Stromal cell of bone marrow (primary cell): Measurements from ENCODE around the gene STAB2.
"Not testable (repeated sequence)": the region's sequence is repeated elsewhere in the genome, so short reads cannot be mapped to it uniquely, and the experiment has no call there.

Source experiments
- DNase-seq: peaks from one replicate; pipeline ENCODE4 v3.0.0-alpha.2; 2012; ENCODE audit warnings: low read depth

The STAB2 gene

DNA sequence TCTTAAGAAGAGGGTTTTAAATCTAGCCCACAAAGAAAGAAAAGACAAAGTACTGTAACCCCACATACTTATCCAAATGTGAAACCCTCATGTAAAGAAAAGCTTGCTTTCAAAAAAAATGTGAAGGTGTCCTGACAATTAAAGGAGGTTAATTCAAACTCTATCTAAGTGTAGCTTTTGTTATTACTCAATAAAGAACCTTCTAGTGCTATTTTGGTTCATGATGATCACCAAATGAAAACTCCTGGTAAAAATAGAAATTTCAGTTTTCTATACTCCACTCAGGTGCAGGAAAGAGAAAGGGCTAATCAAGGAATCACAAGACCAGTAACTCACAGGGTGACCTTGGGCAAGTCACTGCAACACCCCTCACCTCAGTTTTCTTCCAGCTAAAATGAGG, 1.6 kb downstream of the STAB2 start:
- DNase-seq, result no peak

DNA sequence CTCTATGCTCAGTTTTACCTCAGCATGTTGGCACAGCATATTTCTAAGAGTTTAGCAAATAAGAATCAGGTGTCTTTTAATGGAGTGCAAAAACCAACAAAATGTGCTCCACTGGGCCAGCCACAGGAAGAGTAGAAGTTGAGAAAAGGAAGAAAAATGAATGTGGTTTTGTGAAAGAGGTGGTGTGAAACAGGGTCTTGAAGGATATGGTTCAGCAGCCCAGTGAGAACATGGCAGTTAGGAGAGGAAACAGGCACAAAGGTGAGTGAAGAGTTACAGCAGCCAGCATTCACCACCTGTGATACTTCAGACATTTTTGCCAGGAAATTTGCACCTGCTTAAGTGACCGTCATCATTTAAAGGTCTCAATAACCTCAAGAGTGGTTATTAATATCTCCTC, 2.4 kb downstream of the STAB2 start:
- no peak for DNase-seq

DNA sequence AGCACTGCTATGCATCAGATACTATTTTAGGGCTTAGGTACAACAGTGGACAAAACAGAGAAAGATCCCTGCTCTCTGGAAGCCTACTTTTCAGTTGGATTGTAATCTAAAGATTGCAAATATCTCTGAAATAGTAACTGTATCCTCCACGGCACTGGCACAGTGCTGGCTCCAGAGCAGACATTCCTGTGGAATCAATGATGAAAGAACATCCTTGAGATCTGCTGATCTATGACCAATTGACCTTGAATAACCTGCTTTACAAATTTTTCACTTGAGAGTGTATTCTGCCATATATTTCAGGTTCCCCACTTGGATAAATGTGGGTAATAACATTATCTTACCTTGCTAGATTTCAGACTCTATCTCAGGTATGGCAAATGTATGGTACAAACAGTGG, 3.2 kb downstream of the STAB2 start:
- DNase-seq, result no peak

DNA sequence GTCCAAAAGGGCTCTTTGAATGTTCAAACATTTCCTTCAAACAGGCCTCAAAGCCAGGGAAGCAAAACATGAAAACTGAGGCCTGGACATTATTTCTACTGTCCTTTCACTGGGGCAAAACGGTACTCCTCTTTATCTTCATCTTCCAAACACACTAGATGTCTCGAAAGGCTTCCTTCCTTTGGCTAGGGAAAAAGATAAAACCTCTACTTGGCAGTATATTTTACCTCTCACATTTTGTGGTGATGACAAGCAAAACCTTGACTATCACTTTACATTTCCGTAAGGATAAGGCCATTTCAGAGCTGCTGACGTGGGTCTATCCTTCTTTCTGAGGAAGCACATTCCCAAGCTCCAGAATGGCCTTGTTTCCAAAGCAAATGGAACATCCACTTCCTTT, 9.9 kb downstream of the STAB2 start:
- no peak for DNase-seq

DNA sequence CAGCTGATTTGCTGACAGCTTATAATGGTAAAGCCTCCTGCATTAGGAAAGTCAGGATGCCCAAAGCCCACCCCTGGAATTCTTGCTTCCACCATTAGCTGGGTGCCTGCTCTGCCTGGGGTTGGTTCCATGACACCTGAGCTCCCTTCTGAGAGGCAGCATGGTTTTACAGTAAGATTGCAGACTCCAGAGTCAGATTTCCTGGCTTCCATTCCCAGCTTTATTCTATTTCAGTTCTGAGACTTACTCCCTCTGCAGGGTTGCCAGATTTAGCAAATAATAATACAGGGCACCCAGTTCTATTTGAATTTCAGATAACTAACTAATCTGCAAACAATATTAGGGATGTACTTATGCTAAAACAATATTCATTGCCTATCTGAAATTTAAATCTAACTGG, 12.2 kb downstream of the STAB2 start:
- no peak for DNase-seq

DNA sequence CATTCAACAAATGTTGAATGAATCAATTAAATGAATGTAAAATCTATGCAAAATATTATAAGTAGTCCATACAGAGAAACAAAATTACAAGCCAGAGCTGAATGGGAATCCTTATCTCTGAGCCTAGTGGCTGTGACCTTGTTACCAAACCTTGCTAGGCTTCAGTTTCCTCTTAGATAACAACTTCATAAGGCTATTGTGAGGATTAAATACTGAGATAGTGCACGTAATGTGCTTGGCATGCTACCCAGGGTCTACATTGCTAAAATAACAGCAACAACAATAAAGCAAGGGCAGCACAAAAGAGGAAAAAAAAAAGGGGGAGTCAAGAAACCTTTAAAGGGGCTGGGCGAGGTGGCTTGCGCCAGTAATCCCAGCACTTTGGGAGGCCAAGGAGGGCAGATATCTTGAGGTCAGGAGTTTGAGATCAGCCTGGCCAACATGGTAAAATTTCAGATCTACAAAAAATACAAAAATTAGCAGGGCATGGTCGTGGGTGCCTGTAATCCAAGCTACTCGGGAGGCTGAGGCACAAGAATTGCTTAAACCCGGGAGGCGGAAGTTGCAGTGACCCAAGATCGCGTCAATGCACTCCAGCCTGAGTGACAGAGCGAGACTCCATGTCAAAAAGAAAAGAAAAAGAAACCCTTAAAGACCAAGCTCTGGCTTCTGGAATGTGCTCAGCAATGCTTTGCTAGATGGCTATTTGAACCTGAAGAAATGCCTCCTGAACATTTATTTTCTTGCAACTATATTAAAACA, 14.1 kb downstream of the STAB2 start:
- no peak for DNase-seq

DNA sequence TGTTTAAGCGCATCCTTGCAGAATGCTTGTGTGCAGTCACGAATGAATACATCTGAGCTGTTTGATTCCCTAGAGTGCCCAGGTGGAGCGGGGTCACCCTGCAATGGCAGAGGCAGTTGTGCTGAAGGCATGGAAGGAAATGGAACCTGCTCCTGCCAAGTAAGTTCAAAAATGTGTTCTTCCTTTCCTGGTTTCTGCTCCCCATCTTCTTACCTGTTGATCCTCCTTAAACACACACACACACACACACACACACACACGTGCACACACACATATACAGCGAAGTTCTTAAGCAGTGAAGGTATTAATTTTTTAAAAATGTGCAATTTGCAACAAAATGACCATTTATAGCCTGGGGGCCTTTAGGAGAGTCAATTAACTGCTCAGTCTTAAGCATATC, 33.3 kb downstream of the STAB2 start:
- no peak for DNase-seq

DNA sequence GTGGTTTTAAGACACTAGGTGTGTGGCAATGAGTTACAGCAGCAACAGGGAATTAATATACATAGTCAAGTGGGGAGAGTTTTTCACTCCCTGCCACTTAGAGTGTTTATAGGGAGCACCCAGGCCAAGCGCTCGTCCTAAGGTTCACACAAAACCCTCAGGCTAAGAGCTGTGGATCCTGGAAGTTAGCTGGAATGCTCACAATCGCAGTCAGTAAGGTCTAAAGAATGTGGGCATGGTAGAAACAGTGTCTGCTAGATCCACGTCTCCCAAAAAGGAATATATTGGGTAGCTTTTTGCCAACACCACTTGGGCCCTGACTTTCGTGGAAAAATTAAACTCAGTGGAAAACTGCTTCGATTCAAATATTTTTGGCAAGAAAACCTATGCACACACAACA, 36.6 kb downstream of the STAB2 start:
- DNase-seq, result no peak

DNA sequence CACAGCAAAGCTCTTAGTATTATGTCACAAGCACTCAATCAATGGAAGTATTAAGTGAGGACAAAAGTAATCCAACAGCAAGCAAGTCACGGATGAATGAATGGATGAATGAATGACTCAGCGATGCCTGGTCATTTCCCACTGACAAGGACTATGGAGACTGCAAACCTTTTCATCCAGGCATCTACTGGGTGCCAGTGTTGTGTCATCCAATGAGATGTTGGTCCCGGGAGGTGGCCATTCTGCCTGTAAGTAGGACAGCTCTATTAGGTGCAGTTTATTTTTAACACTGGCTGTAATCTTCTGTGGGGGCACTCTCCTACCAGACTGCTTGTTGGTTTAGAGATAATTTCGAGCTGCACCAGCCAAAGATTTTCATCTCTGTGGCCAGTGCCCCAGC, 39.4 kb downstream of the STAB2 start:
- DNase-seq, result peak; percentile 29

DNA sequence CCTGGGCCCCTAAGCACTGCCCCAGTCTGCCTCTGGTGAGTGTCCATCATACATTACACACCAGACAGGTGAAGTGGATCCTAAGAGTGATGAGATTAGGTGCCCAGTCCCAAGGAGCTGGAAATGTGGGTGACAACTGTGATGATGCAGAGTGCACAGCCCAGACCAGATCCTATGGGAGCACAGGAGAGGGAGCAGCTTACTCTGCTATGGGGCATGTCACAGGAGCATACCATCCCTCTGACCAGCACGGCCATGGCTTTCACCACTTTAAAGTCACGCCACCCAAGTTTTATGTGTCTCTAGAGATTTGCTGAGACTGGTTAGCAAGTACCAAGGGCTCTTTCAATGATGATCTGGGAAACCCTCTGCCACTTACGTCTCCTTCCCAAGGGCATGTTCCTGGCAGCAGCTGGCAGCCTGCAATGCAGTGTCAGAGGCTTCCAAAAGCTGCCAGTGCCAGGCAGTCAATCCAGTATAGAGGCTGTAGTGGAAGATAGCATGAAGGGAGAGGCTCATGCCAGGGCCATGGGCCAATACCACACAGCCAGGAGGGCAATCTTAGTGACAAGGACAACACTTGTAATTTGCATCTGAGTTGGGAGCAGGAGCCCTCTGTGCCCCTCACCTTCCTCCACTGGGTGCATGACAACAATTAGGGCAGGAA, 40.2 kb downstream of the STAB2 start:
- DNase-seq, result no peak

DNA sequence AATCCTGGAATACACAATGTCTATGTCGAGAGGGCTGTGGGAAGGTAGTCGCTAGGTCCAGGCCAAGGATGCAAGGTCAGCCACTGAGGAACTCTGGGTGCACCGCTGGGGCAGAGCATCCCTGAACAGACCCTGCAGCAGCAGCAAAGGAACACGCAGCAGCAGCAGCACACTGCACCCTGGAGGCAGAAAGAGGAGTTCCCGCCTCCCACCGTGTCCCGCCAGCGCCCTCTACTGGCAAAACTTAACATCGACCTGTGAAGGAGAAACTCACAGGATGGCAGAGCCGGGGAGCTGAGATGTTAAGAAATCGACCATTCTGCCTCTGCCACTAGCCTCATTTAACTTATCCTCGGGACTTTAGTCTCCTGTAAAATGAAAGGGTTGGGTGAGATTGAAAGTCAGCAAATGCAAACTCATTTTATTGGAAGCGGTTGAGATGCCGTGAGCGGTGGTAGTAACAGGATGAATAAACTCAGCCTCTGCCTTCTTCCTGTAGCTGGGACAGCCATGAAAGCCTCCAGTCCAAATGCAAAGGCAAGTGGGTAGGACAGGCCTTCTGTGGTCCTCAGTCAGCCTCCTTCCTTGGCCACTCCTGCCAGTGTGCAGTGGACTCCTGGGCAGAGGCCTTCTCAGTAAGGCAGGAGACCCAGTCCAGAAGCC, 45.6 kb downstream of the STAB2 start:
- no peak for DNase-seq

DNA sequence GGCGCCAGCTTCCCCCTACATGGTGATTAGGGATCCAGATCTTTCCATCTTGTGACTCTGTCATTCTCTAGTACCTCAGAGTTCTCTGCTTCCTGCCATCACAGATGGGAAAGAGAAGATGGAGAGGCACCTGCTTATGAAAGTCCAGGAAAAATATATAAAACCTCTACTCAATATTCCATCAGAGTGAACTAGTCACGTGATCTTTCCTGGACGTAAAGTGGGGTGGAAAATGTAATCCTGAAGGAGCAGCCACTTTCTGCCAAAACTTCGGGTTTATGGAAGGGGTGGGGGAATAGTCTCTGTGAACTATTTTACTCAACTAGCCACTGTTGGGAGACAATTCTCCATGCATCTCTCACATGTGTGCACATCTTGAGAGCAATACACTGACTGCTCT, 47.7 kb downstream of the STAB2 start:
- no peak for DNase-seq

DNA sequence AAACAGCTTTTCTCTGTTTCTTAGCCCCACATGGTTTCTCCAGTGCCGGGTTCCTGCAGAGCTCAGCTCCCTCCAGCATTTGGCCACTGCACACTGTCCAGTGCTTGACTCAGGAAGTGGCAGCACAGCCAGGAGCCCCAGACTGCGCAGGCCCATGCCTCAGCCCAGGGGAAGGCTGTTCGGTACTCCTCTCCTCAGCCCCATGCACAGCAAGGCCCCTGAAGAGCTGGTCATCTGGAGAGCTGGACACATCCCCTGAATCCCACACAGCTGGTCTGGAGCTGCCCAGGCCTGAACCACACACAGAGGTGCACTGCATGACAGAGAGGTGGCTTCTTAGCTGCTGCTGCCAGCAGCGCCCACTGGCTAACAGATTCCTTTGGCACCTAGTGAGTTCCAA, 48.3 kb downstream of the STAB2 start:
- DNase-seq, result no peak

DNA sequence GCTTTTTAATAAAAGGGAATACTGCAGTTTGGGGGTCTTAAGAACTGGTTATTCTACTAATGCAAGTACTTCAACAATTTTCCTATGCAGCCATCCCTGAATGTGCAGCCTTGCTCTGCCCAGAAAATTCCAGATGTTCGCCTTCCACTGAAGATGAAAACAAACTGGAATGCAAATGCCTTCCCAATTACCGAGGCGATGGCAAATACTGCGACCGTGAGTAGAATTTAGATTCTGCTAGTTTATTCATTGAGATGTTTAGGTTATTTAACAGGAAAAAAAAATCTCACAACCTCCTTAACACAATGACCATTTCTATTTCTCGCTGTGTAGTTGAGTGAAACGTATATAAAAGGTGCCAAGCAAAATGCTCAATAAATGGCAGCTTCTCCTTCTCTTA, 49.9 kb downstream of the STAB2 start:
- no peak for DNase-seq

DNA sequence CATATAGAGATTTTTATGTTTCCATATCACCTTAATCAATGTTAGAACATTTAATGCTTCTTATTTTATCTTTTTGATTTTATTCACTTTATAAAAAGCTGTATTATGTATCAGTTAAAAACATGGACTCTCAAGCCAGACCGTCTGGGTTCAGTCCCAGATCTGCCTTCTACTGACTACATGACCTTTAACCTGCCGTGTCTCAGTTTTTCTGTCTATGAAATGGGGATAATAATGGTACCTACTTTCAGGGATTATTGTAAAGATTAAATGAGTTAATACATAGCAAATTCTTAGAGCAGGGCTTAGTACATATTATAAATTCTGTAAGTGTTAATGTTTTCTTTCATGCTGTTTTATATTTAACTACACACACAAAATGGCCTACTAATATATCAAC, 50.4 kb downstream of the STAB2 start:
- DNase-seq, result no peak

DNA sequence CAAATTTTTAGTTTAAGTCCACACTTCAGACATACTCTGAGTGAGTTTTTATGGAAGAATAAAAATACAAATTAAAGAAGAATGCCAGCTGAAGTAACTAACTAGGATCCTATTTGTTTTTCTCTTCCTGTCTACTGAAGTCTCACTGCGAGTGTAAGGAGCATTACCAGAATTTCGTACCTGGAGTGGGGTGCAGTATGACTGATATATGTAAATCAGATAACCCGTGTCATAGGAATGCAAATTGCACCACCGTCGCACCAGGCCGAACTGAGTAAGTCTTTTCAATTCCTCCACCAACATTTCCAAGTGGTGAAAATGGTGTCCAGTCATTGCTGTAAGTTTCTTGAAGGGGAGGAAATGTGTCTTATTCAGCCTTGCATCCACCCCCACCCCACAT, 52.9 kb downstream of the STAB2 start:
- DNase-seq, result no peak

DNA sequence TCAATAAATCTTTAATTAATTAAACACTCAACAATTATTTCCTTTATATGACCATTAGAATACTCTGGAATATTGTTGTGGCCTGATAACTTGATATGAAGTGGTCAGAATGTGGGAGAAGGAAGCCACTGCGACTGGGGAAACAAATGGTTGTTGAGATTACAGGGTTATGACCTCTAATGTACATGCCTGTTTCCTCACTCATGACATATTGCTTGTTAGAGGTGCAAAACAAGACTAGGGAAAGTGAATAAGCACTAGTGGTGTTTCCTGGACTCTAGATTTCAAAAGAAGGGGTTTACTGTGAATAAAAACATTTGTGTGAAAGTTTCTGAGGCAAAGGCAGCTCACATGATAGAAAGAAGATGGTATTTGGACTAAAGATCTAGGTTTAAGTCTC, 53.3 kb downstream of the STAB2 start:
- DNase-seq, result no peak

DNA sequence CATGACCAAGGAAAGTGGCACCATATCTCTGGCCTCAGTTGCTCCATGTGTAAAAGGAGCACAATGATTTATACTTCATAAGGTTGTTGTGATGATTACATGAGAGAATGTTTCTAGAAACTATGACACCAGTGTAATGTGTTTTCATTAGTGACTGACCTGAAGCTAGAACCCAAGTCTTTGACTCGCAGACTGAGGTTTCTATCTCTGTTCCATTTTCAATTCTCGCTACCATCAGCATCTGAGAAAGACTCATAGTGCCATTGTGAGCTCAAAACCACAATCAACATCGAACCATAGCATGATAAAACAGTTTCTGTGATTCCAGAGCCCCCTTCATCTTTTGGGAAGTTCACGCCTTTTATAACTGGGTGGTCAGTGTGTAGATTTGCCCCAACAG, 53.8 kb downstream of the STAB2 start:
- DNase-seq, result no peak

DNA sequence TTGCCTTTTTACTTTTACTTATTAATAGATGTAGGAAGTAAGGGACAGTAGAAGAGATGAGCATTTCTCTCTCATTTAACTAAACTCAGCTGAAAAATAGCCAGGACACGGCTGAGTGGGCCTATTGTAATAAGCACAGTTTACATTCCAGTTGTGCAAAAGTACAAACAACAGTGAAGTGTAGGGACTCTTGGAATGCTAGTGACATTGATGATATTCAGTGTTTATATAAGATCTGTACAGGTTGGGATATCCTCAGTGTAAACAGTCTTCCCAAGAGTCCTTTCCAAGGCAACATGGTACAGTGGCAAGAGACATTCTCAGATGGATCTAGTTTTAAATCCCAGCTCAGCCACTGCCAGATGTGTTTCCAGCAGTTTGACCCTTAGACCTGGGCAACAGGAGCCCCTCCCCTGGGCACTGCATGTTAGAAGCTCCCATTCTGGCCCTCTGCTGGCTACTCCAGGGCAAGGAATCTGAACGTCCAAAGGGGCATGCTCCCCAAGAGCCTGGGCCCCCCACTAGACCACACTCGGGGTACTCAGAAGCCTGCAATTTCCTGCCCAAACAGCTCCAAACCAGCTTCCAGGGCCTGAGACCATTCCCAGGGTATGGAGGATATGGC, 55.3 kb downstream of the STAB2 start:
- no peak for DNase-seq

DNA sequence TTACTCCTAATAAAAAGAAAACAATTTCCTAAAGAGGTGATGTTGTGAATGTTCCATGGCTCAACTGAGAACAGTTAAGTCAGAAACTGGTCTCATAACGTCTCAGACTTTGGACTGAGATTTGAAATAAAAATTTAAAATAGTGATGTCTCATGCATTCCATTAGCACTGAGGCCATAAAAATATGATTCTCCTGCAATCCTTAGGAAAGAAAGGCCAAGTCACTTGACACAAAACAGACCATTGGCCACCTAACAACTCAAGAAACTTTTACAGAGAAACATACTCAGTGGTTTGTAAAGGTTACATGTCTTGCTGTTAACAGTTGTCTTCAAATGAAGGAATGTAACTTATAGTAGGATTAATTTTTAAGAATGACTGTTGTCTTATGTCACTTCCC, 58.1 kb downstream of the STAB2 start:
- DNase-seq, result peak; percentile 8

DNA sequence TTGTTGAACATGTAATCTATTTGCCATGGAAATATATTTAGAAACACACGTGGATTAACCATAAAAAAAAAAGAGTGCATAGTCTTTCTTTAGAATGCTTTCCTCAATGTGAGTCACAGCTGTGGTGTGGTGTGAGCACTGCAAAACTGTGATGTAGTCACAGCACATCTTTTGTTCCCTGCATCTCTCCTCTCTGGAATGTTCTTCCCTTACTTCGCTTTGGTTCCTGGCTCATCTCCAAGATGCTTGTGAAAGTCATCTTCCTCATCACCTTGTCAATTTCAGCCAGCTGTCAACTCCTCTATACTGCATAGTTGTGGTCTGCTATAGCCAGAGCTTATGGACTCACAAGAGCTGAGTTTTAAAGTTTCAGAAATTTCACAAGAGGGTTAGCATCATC, 60.2 kb downstream of the STAB2 start:
- DNase-seq, result peak; percentile 13

DNA sequence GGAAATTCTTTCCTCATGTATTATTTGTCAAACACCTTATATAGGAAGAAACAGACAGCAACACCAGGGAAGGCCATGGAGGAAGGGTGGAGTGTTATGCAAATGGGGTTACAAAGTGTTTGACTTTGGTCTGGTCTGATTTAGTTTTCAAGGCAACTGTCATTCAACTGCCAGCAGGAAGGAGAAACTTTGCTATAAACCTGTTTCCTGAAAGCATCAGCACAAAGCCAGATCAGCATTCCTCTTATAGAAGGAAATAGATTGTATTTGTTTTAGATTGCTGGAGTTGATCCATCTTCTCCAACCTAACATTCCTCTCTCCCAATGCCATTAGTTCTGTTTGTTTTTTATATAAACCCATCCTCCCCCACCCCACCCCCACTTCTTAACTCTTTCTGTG, 65.7 kb downstream of the STAB2 start:
- no peak for DNase-seq

DNA sequence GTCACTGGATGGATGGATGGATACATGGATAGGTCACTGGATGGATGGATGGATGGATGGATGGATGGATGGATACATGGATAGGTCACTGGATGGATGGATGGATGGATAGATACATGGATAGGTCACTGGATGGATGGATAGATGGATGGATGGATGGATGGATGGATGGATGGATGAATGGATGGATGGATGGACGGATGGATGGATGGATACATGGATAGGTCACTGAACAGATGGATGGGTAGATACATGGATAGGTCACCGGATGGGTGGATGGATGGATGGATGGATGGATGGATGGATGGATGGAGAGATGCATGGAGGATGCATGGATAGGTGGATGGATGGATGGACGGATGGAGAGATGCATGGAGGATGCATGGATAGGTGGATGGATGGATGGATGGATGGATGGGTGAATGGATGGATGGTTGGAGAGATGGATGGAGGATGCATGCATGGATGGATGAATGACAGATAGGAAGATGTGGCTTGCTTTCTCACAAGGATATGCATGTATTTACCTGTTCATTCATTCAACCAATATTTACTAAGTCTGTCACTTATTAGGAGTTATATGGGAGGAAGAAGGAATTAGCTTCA, 66.6 kb downstream of the STAB2 start:
- not testable (repeated sequence) for DNase-seq
